ENCODE measurements around the gene COL5A1.

COL5A1 gene

DNA sequence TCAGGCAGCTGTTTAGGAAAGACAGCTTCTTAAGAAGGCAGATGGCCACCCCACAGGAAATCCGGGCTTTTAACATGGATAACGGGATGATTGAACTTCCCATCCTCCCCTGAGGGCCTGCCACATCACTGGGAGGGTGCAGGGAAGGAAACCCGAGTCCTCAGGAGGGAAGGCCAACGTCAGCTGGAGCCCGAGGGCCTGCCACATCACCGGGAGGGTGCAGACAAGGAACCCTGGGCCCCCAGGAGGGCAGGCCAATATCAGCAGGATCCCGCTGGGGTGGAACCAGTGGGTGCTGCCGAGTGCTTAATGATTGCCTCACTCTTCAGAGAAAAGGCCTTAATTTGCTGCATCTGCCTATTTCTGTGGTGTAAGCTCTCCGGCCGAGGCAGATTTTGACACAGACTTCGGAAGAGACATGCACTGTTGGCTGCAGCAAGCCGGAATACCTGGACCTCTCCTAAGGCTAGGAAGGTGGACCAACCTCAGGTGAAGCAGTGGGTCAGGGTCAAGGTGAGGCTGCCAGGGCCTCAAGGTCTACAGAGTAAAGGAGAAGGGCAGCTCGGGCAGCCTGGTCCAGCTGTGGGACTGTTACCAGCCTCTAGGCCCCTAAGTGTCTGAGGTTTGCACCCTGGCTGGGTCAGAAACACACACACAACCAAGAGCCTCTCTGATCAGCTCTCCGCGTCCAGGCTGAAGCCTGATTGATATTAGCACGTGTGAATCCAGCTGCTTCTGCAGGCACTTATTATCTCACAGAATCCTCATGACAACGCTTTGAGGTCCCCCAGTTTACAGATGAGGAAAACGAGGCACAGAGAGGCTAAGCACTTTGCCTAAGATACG is 14.8 kb upstream of the COL5A1 start:
- no peak for DNase-seq (ENCODE audit: low spot score)

DNA sequence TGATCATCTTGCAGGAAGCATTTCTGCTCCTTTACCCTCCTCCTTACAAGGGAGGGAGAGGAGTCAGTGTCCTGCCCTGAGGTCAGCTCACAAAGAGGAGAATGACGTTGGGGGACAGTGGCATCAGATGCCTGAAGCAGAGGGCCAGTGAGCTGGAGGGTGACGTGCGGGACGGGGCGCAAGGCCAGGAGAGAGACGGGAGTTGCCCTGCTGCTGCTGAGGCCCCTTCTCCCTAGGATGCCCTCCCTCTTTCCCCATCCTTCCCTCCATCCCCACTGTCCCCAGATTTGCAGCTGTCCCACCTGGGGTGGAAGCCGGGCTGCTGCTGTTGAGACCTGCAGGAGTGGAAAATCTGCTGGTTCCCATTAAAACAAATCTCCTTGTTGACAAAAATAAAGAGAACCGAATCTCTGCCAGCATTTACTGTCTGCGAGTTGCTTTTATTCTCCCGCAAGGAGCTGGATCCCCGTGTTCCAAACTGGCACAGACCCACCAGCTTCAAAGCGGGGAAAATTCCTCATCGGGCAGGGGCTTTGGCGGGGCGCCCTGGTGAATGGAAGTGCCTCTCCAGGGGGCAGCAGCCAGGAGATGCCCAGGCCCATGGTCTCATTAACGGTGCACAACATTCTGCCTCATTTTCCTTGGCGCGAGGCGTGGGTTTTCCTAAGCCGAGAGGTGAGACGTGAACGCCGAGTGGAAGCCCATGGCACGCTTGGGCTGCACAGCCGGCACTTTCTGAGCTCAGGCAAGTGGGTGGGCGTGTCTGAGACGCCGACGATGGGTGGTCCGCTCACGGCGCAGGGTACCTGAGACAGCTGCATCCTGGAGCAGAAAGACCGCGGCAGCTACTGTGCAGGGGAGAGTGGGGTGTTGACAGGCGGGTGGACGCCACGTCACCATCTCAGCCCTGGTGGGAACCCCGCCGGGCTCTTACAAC is 13.9 kb upstream of the COL5A1 start:
- DNase-seq (ENCODE audit: low spot score), result no peak

DNA sequence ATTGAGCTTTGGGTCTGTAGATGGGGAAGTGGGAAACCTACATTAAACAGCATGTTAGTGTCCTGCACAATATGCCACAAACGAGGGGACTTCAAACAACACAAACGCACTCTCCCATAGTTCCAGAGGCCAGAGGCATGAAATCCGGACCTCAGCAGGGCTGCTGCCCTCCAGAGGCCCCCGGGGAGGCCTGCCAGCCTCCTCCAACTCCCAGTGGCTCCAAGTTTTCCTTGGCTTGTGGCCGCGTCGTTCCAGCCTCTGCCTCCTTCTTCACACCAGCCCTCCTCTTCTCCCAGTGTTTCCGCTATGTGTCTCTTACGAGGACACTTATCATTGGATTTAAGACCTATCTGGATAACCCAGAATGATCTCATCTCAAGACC is 13.3 kb upstream of the COL5A1 start:
- no peak for DNase-seq (ENCODE audit: low spot score)

DNA sequence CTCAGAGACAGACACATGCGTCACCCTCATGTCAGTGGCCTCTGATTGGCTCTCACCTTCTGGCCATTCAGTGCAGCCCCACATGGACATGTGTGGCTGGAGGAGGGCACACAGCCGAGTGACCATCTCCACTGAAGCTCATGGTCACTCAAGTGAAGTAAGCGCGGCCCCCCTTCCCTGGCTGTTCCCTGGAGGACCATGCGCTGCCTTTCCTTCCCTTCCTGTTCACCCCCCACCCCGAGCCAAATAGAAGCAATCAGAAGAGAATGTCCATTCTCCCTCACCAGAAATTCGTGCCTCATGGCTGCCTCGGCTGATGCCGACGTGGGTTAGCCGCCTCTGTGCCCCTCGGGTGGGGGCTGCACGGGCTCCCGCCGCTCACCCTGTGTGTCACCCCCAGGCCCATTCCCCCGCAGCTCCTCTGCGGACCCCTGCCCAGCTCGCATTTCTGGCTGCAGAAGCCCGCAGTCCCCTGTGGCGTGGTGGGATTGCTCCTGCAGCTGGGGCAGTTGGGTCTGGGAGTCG is 12.5 kb upstream of the COL5A1 start:
- DNase-seq (ENCODE audit: low spot score), result no peak

DNA sequence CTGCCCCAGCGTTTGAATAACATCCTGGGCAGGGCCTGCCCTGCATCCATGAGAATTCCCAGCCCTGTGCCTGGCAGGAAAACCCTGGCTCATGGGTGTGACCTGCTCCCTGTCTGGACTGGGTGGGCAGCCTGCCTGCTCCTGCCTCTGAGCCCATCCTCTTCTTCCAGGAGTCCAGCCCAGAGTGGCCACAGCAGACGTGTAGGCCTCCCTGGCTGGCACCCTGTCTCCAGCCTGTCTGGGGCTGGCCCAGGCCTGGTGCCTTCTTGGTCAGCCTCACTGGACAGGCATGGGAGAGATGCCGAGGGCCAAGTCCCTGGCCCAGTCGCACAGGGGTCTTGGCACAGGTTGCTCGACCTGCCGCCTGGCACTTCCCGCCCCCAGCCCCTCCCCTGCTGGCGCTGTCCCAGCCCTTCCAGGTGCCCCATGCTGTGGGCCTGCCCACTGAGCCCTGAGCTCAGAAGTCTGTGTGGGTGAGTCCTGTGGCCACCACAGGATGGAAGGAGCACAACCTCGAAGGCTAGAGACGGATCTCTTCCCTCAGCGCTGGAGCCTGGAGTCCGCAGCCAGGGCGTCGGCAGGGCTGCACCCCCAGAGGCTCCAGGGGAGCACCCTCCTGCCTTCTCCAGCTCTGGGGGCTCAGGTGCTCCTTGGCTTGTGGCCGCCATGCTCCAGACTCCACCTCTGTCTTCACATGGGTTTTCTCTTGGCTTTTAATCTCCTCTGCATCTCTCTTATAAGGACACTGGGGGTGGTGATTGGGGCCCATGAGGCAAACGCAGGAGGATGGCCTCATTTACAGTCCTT is 11.8 kb upstream of the COL5A1 start:
- no peak for DNase-seq (ENCODE audit: low spot score)

DNA sequence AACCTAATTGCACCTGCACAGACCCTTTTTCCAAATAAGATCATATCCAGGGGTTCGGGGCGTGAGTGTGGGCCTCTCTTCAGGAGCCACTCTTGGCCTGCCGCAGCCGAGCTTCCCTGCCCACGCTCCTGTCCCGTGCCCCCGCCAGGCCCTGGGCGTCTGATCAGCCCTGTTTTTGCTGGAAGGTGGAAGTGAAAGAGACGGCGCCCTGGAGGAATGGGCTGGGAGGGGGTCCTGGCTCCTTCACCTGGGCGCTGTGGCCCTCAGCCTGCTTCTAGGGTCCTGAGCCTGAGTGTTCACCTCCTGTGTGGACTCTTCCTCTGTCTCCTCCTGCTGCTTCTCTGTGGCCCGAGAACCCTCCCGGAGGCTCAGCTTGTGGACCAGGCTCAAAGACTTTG is 11.2 kb upstream of the COL5A1 start:
- DNase-seq (ENCODE audit: low spot score), result no peak

- no peak for DNase-seq (ENCODE audit: low spot score)
These were observed 10.7 kb upstream of the COL5A1 start for GRCh38 chr9:134630861-134631260.

GRCh38 chr9:134631881-134632280 is 9.7 kb upstream of the COL5A1 start:
- DNase-seq (ENCODE audit: low spot score), result no peak

DNA sequence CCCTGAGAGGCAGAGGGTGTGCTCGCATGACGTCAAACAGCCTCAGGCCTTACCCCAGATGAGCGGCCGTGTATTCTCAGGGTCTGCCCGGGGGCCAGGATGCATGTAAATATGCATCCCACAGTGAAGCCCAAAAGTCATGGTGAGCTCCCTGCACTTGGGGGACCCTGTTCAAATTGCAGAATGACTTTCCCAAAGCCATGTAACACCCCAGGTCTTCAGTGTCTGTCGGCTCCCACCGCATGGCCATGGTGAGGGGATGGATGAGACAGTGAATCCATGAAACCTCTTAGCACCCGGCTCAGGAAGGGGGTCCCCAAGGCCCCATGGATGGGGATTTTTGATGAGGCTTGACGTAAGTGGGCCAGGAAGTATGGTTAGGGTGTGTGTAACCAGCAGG is 9.3 kb upstream of the COL5A1 start:
- DNase-seq (ENCODE audit: low spot score), result no peak

- no peak for DNase-seq (ENCODE audit: low spot score)
These were observed 8.1 kb upstream of the COL5A1 start for GRCh38 chr9:134633362-134634142.

DNA sequence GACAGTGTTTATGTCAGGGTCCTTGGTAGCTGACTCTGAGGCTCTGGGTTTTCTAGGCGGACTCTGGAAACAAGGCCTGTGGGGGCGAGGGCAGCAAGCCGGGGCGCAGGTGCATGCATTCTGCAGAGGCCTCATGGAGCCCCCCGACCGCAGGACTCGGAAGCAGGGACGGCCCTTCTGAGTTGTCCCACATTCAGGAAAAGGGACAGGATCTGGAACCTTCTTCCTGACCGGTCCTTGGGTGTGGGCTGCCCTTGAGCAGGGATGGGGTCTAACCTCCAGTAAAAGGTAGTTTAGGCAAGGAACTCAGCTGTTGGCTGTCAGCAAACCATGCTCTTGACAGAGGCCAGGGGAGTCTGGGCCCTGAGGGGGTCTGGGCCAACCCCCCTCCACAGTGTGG is 7.4 kb upstream of the COL5A1 start:
- no peak for DNase-seq (ENCODE audit: low spot score)

- no peak for DNase-seq (ENCODE audit: low spot score)
These were observed 6.9 kb upstream of the COL5A1 start for GRCh38 chr9:134634667-134635230.

DNA sequence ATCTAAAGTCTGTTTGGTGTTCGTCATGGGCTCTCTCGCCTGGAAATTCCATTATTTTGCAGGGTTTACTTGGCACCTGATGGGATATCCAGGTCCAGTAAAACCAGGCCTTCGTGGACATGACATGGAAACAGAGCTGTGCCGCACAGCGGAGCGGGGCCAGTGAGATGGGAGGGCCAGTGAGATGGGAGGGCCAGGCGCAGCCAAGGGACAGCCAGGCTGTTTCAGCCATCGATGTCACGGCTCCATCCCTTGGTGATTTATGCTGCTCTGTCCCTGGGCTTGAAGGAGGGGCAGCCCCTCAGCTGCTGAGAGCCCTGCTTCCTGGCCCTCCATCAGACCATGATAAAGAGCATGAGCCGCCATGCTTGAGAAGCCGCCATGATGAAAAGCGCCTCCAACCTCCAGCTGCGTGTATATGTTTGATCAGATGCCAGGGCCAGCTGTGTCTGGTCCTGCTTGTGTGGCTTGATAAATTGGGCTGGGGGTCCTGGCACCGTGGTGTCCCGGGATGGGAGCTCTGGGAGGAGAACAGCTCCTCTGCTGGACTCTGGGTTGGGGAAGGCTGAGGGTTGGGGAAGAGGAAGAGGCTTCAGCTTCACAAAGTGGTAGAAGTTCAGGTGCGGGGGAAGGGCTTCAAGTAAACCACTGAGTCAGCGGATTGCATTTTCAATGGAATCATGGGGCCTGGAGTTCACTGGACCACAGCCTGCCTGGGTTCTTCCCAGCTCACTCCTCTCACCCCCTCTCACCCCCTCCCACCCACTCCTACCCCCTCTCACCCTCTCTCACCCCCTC is 6.1 kb upstream of the COL5A1 start:
- DNase-seq (ENCODE audit: low spot score), result no peak

DNA sequence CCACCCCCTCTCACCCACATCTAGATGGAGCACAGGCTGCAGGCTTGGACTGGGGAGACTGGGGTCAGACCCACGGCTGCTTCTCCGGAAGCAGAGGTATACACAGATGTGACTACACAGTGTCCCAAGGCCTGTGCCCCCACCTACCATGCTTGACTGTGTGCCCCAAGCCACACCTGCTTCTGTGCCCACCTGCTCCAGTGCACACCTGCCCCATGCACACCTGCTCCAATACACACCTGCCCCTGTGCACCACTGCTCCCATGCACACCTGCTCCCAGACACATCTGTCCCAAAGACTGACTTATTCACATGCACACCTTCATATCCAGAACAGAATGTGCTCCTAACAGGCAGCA is 5.5 kb upstream of the COL5A1 start:
- no peak for DNase-seq (ENCODE audit: low spot score)

DNA sequence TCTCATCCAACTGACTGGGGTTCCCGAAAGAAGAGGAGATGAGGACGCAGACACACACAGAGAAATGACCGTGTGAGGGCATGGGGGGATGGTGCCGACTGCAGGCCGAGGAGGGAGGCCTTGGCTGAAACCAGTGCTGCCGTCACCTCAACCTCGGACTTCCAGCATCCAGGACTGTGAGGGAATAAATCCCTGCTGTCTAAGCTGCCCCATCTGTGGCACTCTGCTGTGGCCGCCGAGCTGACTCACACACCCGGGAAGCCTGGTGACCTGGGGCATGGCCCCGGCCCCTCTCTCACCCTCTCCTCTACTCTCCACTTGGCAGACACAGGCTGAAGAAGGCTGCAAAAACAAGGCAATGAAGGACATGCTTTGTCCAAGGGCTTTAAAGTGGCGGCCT is 4.4 kb upstream of the COL5A1 start:
- no peak for DNase-seq (ENCODE audit: low spot score)

DNA sequence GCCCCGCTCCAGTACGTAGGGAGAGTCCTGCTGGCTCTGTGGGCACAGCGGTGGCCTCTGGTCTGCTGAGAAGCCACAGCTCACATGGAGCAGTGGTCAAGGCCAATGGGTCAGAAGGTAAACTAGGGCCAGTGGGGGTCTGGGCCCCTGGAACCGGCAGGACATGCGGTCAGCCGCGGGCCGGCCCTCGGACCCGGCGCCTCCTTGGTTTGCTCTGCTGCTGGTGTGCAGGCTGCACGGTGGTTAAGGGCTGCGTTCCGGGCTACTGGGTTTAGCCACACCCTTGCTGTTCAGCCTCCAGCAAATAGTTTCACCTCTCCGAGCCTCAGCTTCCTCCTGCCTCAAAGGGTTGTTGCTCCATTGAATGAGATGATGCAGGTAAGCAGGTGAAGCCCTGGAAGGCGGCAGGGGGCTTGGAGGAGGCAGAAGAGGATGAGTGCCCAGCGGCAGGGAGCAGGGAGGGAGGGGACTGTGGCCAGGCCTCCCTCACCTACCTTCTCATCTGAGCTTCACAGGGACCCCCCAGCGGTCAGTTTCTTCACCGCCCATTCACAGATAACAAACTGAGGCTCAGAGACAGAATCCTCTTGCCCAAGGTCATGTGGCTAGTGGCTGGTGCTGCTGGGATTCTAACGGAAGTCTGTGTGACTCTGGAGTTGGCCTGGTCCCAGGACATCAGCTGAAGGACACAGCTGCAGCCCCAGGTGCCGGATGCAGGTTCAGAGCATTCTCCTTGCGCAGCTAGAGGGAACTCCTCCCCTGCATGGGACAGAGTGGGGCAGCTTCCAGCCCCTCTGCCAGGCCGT is 3.7 kb upstream of the COL5A1 start:
- DNase-seq (ENCODE audit: low spot score), result no peak

GRCh38 chr9:134638502-134639090 is 3.0 kb upstream of the COL5A1 start:
- no peak for DNase-seq (ENCODE audit: low spot score)

- no peak for DNase-seq (ENCODE audit: low spot score)
These were observed 1.6 kb upstream of the COL5A1 start for GRCh38 chr9:134639994-134640393.

Data from globus pallidus (tissue), 1 donor.